Loucy (cell line): ENCODE data around the gene TNK1.

Experiments
- CTCF ChIP-seq: fragments of 200-600 bp; sonication (generic); conservative IDR thresholded peaks from 2 replicates; pipeline ENCODE4 v1.5.1; 2014; ENCODE audit warnings: mild to moderate bottlenecking, antibody characterized with exemption, low read length
- EZH2phosphoT487 ChIP-seq: fragments of 200-600 bp; IDR thresholded peaks from 2 replicates; pipeline ENCODE4 v1.6.1; 2018; ENCODE audit warnings: antibody characterized with exemption, mild to moderate bottlenecking, moderate library complexity, borderline replicate concordance

GRCh38 chr17:7351665-7352502 lies 29.0 kb upstream of the TNK1 start, which contains the start of gene KCTD11:
- no peak for TF ChIP-seq CTCF
- TF ChIP-seq EZH2phosphoT487: no peak
